Umbilical cord (tissue), 2 donors: ENCODE results near the gene RMND1. TPM values are rescaled to one million over a fixed set of nuclear protein-coding genes. Genes with fewer than 3 reads are reported as not detected.
"Not testable (repeated sequence)": the region's sequence is repeated elsewhere in the genome, so short reads cannot be mapped to it uniquely, and the experiment has no call there.

Source experiments
- DNase-seq: peaks from one replicate; pipeline ENCODE4 v3.0.0-alpha.2; 2015; ENCODE audit warnings: low spot score
- total RNA-seq: library from RNA; depleted of rRNA; stranded (reverse); fragments of >200 nt; gene quantifications from one replicate; pipeline ENCODE4 v1.2.3, GENCODE V29; 2014; ENCODE audit warnings: low replicate concordance; ENCODE audit not compliant: insufficient read depth

The RMND1 gene, protein sequence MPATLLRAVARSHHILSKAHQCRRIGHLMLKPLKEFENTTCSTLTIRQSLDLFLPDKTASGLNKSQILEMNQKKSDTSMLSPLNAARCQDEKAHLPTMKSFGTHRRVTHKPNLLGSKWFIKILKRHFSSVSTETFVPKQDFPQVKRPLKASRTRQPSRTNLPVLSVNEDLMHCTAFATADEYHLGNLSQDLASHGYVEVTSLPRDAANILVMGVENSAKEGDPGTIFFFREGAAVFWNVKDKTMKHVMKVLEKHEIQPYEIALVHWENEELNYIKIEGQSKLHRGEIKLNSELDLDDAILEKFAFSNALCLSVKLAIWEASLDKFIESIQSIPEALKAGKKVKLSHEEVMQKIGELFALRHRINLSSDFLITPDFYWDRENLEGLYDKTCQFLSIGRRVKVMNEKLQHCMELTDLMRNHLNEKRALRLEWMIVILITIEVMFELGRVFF
- total RNA-seq: 54.9 TPM

DNA sequence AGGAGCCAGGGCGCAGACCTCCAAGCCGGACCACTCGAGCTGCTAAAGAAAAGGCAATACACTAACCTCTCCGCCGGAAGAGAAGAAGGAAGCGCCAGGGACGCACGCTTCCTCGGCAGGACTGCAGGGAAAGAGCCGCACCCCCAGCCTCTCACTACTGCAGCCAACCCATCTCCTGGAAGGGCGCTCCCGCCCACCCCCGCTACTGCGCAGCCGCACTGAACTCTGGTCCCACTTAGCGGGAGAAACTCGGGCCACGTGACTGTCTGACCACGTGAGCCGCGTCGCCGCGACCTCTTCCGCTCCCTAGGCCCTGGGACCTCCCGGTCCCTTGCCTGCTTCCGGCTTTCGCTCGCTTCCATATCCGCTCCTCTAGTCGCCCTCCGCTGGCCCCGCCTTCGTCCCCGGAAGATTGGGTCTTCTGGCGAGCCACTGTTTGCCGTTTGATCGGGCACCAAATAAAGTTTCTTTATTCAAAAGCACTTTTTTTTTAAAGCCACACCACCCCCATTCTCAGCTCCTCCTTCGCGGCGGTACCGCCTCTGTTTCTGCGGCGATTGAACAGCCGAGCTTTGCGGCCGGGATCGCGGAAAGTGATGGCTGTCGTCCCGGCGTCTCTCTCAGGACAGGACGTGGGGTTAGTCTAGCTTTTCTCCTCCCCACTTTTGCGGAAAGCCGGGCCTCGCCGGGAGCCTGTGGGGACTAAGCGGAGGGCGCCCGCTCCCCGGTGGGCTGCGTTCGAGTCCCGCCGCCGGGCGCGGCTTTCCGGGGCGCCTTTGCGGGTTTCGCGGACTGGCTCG, at the start of gene RMND1:
TSS of gene RMND1 (minus strand) at position 177 of the 800 bp plus-strand sequence. CDS start 6,315 bp downstream, outside the sequence.
- peak; percentile 100 for DNase-seq

DNA sequence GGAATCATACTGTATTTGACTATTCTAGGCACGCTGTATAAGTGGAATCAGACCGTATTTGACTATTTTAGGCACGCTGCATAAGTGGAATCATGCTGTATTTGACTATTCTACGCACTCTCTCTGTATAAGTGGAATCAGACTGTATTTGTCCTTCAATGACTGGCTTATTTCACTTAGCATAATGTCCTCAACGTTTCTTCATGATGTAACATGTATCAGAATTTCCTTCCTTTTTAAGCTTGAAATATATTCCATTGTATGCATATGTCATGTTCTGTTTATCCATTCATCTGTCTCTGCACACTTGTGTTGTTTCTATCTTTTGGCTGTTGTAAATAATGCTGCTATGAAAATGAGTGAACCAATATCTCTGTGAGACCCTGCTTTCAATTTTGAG, 47.6 kb upstream of the RMND1 start:
- DNase-seq: no peak

DNA sequence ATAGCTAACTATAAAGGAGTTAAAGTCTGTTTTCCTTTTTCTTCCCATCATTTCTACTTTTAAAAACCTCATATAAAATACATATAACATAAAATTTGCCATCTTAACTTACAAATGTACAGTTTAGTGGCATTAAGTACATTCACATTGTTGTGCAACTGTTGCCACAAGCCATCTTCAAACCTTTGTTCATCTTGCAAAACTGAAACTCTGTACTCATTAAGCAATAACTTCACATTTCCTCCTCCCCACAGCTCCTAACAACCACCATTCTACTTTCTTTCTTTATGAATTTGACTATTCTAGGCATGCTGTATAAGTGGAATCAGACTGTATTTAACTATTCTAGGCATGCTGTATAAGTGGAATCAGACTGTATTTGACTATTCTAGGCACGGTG, 46.4 kb upstream of the RMND1 start:
- no peak for DNase-seq

DNA sequence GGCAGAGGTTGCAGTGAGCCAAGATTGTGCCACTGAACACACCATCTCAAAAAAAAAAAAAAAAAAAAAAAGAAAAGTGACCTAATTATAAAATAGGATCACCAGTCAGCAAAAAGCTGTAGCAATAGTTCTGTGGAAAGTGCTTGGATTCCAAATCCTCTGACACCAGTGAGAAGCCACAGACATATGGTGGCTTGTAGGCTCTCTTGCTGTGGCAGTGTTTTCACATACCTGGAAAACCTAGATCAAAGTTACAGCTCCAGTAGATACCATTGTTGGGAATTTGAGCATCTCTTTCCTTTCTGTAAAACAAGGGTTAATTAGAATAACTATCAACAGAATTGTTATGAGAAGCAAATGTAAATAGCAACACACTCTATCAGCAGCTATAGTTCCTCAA, 46.0 kb upstream of the RMND1 start:
- no peak for DNase-seq

DNA sequence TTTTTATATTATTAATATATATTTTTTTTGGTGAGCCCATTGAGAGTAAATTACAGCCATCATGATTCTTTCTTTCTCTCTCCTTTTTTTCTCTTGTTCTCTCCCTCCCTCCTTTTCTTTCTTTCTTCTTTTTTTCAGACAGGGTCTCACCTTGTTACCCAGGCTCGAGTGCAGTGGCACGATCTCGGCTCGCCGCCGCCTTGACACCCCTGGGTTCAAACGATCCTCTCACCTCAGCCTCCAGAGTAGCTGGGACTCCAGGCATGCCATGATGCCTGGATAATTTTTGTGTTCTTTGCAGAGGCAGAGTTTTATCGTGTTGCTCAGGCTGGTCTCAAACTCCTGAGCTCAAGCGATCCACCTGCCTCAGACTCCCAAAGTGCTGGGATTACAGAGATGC, 43.5 kb upstream of the RMND1 start:
- no peak for DNase-seq

DNA sequence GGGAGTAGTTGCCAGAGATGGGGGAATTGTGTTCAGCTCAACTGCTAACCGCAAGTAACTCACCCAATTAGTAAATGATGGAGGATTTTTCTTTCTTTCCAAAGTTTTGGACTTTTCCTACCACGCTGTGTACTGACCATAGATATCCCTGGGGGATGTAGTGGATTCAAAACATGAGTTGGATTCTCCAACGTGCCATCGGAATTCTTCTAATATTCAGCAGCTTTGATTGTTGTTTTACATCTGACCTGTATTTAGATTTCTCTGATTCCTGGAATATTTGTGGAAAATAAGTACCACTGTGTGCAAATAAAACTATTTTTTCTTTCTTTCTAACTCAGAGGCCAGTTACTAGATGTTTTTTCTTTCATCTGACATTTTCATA, 43.0 kb upstream of the RMND1 start:
- DNase-seq: no peak

DNA sequence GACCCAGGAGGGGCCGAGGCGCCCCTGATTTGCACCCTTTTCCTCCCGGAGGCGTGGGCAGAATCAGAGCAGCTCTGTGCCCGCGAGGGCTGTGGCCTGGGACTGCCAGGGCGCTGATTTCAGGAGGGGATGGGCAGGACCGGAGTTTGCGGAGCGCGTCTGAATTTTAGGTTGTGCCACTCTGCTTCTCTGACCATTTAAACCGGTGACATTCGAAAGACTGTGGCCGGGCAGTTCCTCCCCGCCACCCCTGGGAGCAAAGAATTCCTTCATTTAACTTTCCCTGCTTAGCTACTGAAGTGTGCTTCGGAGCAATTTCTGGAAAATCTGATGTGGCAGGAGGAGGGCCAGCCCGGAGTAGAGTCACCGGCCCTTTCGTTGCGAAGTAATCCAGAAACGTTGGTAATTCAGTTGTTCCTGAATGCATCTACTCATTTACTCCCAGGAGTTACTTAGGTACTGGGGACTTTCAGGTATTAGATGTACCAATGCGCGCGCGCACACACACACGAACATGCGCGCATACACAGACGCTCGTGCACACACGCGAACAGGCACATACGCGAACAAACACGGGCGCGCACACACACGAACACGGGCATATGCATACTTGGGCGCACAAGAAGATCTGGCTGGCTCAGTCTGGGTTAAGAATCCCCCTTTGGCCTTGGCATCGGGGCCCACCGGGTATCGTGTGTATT, 42.5 kb upstream of the RMND1 start:
- peak; percentile 55 for DNase-seq

DNA sequence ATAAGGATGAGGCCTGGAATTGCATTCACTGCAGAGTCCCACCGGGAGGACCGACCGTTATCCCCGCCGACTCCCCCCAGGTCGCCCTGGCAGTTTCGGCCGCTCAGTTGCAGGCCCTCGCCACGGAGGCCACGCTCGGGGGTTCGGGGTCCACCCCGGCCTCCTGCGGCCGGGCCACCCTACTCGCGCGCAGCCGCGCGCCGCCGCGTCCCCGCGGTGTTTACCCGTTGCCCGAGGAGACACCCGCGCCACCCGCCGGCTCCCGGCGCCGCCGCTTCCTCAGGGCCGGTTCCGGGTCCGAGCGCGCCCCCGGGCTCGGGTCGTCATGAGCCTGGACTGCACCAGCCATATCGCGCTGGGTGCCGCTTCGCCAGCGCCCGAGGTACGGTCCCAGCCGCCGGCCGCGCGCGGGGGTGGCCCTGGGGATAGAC, 41.9 kb upstream of the RMND1 start, which contains the start of gene CCDC170:
TSS of gene CCDC170 (plus strand) at position 214 of the 431 bp plus-strand sequence. CDS start at position 326, 112 bp downstream.
- DNase-seq: peak; percentile 34

DNA sequence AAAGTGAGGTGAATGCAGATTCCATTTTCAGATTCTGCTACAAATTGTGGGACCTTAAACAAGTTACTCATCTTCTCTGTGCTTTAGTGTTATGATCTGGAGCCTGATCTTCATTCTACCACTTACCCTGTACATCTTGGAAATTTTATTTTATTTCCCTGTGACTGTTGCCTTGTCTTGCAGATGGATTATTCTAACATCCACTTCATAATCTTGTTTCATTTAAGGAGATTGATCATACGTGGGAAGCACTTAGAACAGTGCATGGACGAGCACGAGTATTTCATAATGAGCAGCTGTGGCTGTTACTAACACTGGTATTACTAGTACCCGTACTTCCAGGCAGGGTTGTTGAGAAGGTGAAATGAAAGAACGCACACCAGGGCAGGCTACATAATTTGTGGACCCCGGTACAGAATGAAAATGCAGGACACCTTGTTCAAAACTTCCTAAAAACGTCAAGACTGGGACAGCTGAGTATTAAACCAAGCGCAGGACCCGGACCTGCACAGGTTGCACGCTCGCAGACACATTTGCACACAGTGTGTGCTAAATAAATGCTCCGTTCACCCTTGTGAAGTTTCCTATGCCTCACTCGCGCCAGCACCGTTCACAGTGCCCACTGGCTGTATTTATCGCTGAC, 41.4 kb upstream of the RMND1 start:
- no peak for DNase-seq

DNA sequence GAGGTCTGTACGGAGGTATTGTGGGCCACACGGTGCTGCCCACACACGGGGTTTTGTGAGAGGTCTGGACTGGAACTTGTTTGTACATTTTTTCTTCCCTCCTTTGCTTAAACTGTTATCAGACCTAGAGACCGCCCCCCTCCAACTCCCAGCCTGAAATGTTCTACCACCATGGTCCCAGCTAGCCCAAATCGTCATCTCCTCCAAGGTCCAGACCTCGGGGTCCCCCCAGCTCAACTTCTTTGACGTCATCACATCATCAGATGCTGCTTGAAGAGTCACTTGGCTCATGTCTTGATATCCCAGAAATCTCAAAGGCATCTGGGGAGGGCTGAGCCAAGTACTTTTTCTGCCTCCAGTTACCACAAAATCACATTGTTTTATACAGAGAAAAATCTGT, 39.1 kb upstream of the RMND1 start:
- no peak for DNase-seq

DNA sequence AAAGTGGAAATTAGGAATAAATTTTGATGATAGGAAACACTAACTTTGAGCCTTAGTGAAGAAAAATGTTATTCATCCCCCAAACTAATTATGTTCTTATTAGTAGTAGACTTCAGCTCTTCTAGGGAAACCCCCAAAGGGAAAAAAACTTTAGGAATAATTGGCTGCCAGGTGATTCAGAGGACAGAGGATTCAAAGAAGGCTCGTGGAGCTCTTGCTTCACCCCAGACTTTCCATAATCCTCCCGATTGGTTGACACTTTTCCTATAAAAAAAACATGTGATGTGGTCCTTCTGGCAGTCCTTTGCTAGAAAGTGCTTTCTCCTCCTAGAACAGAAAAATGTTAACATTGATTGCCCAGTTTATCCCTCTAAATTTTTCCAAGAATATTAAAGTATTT, 36.3 kb upstream of the RMND1 start:
- DNase-seq: no peak

DNA sequence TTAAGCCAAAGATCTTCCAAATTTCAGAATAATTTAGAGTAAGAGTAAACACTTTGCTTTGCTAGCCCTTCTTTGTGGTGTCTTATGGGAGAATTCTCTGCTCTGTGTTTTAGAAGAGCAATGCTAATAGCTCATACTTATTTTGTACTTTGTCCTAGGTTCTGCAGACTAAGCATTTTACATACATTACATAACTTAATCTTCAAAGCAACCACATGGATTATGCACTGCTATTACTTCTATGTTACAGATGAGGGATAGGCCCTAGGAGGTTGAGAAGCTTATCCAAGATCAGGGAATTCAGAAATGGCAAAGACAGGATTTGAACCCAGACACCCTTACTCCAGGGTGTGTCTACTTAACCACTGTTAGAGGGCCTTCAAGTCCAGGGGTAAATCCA, 32.1 kb upstream of the RMND1 start:
- DNase-seq: peak; percentile 53

DNA sequence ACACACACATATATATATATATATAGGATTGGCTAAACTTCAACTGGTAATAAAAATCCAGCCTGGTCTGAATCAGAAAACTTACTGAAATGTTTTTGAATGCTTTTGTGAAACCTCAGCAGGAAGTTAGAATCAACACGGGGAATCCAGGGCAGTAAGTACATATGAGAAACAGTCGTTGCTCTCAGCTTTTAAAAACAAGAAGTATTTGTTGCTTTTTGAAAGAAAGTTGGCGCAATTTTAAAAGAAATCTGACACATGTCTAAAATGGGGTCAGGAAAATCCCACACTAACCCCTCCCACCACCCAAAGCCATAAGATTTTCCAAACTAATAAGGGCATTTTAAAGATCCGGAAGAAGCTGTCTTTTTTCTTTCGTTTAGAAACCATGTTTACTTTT, 30.4 kb upstream of the RMND1 start:
- DNase-seq: peak; percentile 55

DNA sequence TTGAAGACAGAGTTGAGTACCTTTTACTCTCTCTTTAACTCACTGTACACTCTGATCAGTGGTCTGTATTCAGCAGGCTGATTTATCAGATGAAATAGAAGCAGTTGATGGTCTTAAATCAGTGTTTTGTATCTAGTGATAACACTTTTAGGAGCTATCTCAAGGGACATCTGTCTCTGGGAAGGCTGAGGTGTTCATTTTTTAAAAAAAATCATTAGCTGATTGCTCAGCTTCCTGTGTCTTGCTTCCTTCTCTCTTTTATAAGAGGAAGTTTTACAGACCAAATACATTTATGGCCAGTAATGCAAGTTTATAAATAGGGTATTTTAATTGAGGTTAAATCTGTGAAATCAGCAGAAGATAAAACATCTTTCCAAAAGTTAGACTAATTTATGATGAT, 29.9 kb upstream of the RMND1 start:
- DNase-seq: no peak

DNA sequence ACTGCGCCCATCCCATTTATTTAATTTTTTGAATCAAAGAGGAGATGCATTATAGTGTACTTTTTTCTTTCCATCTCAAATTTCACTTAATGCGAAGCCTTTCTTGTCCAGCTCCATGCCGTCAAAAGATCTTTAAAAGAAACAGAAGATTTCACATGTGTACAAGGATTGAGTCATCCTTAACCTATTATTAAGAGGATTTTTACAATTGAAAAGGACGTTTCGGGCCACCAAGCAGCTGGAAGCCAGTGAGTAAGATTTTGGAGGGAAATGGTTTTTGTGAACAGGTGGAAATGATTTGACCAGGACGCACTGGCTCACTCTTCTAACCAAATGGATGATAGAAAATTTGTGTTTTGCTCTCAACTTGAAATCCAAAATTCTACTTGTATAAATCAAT, 26.7 kb upstream of the RMND1 start:
- no peak for DNase-seq

DNA sequence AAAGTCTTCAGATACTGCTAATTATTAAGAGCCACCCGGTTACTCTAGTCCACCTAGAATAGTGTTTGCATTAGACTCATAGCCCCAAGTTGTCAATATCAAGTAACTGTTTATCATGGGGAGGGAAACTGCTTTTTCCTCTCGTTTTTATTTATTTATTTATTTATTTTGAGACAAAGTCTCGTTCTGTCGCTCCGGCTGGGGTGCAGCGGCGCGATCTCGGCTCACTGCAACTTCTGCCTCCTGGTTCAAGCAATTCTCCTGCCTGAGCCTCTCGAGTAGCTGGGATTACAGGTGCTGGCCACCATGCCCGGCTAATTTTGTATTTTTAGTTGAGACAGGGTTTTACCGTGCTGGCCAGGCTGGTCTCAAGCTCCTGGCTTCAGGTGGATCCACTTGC, 25.8 kb upstream of the RMND1 start:
- no peak for DNase-seq

DNA sequence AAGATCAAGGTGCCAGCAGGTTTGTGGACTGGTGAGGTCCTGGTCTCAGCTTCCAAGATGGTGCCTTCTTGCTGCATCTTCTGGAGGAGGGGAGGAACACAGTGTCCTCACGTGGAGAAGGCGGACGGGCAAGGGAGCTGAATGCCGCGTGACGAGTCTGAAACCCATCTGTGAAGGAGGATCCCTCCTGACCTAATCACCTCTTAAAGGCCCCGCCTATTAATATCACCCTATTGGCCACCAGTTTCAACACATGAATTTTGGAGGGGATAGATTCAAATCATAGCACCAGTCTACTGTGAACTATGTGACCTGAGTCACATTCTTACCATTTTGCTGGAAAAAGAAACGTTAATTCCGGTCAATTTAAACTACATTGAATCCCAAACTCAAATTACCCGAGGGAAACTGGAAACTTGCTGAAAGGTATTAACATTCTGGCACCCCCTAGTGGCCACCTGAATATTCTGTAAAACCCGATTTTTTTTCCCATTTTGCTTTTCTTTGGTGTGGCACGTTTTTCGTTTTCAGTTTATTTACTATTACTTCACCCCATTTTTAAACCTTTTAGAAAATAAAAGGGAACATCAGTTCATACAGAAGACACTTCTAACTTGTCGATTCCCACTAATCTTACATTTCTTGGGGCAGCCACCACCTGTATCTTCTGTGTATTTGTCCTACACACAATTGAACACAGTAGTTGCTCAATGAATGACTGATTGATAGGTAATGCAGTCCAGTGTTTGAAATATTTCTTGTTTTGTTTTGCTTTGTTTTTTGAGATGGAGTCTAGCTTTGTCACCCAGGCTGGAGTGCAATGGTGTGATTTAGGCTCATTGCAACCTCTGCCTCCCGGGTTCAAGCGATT, 24.0 kb upstream of the RMND1 start:
- peak; percentile 39 for DNase-seq

DNA sequence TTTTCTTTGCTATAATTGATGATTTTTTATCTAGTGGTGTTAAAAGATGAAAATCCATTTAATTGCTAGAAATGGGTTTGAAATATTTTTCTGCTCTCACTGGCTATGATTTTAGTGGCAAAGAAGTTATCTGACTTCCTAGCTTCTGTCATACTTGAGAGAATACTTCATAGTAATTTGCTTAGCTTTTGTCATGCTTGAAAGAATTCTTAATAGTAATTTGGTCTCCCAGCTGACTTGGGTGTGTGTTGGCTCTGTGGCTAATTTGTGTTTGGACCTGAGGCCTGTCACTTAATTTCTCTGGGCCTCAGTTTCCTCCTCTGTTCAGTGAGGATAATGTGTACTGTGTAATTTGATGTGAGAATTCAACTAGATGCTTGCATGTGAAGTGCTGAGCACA, 12.8 kb upstream of the RMND1 start:
- DNase-seq: no peak

DNA sequence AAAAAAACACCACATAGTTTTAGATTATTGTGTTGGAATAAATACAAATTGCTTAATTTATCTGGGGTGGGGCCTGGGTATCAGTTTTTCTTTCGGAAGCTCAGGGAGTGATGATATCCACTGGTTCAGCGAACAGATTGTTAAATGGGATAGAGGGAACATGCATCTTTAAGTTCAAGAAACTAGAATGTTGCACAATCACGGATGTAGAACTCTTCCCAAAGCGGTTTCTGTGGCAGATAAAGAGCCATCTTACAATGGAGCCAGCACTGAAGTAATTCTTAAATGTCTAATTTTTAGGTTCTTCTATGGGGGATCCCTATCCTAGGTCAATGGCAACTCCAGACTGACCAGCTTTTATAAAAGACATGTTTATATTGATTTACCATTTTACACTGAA, 9.7 kb upstream of the RMND1 start:
- DNase-seq: no peak

DNA sequence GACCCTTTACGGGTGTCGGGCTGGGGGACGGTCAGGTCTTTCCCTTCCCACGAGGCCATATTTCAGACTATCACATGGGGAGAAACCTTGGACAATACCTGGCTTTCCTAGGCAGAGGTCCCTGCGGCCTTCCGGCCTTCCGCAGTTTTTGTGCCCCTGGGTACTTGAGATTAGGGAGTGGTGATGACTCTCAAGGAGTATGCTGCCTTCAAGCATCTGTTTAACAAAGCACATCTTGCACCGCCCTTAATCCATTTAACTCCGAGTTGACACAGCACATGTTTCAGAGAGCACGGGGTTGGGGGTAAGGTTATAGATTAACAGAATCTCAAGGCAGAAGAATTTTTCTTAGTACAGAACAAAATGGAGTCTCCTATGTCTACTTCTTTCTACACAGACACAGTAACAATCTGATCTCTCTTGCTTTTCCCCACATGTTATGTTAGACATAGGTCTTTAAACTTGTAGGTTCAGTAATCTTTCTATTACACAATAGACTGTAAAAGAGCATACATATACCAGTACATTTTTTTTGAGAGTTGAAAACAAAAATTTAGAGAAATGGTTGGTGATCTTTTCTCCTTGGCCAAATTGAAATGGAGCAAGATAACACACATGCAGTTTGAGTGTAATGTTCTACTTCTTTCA, 3.9 kb upstream of the RMND1 start:
- not testable (repeated sequence) for DNase-seq
